ENCODE measurements around the gene DDN.

DNA sequence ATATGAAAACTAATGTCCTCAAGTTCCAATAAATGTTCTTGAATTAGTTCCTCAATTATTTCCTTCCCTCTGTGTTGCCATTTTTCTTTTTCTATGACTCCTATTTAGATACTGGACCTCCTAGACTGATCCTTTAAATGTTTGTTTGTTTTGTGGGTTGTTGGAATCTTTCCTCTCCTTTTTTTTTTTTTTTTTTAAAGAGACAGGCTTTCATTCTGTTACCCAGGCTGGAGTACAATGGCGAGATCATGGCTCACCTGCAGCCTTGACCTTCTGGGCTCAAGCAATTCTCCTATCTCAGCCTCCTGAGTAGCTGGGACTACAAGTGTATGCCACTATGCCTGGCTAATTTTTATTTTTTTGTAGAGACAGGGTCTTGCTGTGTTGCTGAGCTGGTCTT is 9.8 kb upstream of the DDN start:
- TF ChIP-seq, protein P1, sequence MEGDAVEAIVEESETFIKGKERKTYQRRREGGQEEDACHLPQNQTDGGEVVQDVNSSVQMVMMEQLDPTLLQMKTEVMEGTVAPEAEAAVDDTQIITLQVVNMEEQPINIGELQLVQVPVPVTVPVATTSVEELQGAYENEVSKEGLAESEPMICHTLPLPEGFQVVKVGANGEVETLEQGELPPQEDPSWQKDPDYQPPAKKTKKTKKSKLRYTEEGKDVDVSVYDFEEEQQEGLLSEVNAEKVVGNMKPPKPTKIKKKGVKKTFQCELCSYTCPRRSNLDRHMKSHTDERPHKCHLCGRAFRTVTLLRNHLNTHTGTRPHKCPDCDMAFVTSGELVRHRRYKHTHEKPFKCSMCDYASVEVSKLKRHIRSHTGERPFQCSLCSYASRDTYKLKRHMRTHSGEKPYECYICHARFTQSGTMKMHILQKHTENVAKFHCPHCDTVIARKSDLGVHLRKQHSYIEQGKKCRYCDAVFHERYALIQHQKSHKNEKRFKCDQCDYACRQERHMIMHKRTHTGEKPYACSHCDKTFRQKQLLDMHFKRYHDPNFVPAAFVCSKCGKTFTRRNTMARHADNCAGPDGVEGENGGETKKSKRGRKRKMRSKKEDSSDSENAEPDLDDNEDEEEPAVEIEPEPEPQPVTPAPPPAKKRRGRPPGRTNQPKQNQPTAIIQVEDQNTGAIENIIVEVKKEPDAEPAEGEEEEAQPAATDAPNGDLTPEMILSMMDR (IDR thresholded peaks at IDR 0.05): no peak
- no peak for TF ChIP-seq POLR2A (IDR thresholded peaks at IDR 0.05)
